ENCODE data around the gene FLACC1.

The FLACC1 gene

GRCh38 chr2:201264472-201265173 is 92.5 kb downstream of the FLACC1 start:
- no peak for DNase-seq (ENCODE audit: low spot score)
- TF ChIP-seq CTCF (IDR thresholded peaks at IDR 0.05; ENCODE audit: extremely low read depth, insufficient read depth, missing control alignments): no peak
- in situ Hi-C loops (cut with MboI; ENCODE audit: low pct_unique_long_range_greater_than_20kb, low sequenced_read_pairs, unreplicated experiment): no loop called here

- in situ Hi-C loops (cut with MboI; ENCODE audit: low pct_unique_long_range_greater_than_20kb, low sequenced_read_pairs, unreplicated experiment): no loop called here
- DNase-seq (ENCODE audit: low spot score): no peak
Measured at GRCh38 chr2:201263779-201264178, 93.4 kb downstream of the FLACC1 start.

GRCh38 chr2:201262718-201263117 is 94.4 kb downstream of the FLACC1 start:
- in situ Hi-C loops (cut with MboI; ENCODE audit: low pct_unique_long_range_greater_than_20kb, low sequenced_read_pairs, unreplicated experiment): no loop called here
- no peak for DNase-seq (ENCODE audit: low spot score)

More at GRCh38 chr2:201263779-201264178, 93.4 kb downstream of the FLACC1 start:
- TF ChIP-seq CTCF (IDR thresholded peaks at IDR 0.05; ENCODE audit: extremely low read depth, insufficient read depth, missing control alignments): no peak

GRCh38 chr2:201261906-201262305 is 95.2 kb downstream of the FLACC1 start:
- in situ Hi-C loops (cut with MboI; ENCODE audit: low pct_unique_long_range_greater_than_20kb, low sequenced_read_pairs, unreplicated experiment): no loop called here
- no peak for TF ChIP-seq CTCF (IDR thresholded peaks at IDR 0.05; ENCODE audit: extremely low read depth, insufficient read depth, missing control alignments)
- no peak for DNase-seq (ENCODE audit: low spot score)

More at GRCh38 chr2:201262718-201263117, 94.4 kb downstream of the FLACC1 start:
- TF ChIP-seq CTCF (IDR thresholded peaks at IDR 0.05; ENCODE audit: extremely low read depth, insufficient read depth, missing control alignments): no peak

- TF ChIP-seq CTCF (IDR thresholded peaks at IDR 0.05; ENCODE audit: extremely low read depth, insufficient read depth, missing control alignments): no peak
- DNase-seq (ENCODE audit: low spot score): no peak
- in situ Hi-C loops (cut with MboI; ENCODE audit: low pct_unique_long_range_greater_than_20kb, low sequenced_read_pairs, unreplicated experiment): no loop called here
Measured at GRCh38 chr2:201261471-201261870, 95.7 kb downstream of the FLACC1 start.

- in situ Hi-C loops (cut with MboI; ENCODE audit: low pct_unique_long_range_greater_than_20kb, low sequenced_read_pairs, unreplicated experiment): no loop called here
- no peak for TF ChIP-seq CTCF (IDR thresholded peaks at IDR 0.05; ENCODE audit: extremely low read depth, insufficient read depth, missing control alignments)
Measured at GRCh38 chr2:201260302-201260800, 96.8 kb downstream of the FLACC1 start, which contains the start of gene CASP8. Gene CASP8 (plus strand): TSS chr2:201260536. CDS start chr2:201266487, 5,951 bp downstream.

More at GRCh38 chr2:201260302-201260800, 96.8 kb downstream of the FLACC1 start, which contains the start of gene CASP8:
- peak; percentile 37 for DNase-seq (ENCODE audit: low spot score)
